Nephron progenitor cell (in vitro differentiated cells): ENCODE results near the gene TMEM178B.
"Not testable (repeated sequence)": the region's sequence is repeated elsewhere in the genome, so short reads cannot be mapped to it uniquely, and the experiment has no call there.

ENCODE experiments used
- DNase-seq: peaks from one replicate; pipeline ENCODE4 v3.0.0; 2021
- H3K27ac Mint-ChIP-seq: 2 replicates; pipeline ENCODE4 v1.8.0; 2021; ENCODE audit warnings: mild to moderate bottlenecking, moderate library complexity, mixed read lengths
- H3K27me3 Mint-ChIP-seq: 2 replicates; pipeline ENCODE4 v1.8.0; 2021; ENCODE audit warnings: mild to moderate bottlenecking, low read depth, mixed read lengths; ENCODE audit not compliant: poor library complexity
- H3K36me3 Mint-ChIP-seq: 2 replicates; pipeline ENCODE4 v1.8.0; 2021; ENCODE audit warnings: low read depth, mixed read lengths
- H3K4me1 Mint-ChIP-seq: 2 replicates; pipeline ENCODE4 v1.8.0; 2021; ENCODE audit warnings: mixed read lengths
- H3K4me3 Mint-ChIP-seq: 2 replicates; pipeline ENCODE4 v1.8.0; 2021; ENCODE audit warnings: mild to moderate bottlenecking, moderate library complexity, mixed read lengths
- H3K9me3 Mint-ChIP-seq: 2 replicates; pipeline ENCODE4 v1.8.0; 2021; ENCODE audit warnings: mild to moderate bottlenecking, moderate library complexity, mixed read lengths
- TF ChIP-seq, protein P1 (sequence below): fragments of 200-600 bp; sonication (generic); IDR thresholded peaks from 2 replicates; pipeline ENCODE4 v1.5.0; 2021; ENCODE audit warnings: antibody characterized with exemption

Gene TMEM178B

DNA sequence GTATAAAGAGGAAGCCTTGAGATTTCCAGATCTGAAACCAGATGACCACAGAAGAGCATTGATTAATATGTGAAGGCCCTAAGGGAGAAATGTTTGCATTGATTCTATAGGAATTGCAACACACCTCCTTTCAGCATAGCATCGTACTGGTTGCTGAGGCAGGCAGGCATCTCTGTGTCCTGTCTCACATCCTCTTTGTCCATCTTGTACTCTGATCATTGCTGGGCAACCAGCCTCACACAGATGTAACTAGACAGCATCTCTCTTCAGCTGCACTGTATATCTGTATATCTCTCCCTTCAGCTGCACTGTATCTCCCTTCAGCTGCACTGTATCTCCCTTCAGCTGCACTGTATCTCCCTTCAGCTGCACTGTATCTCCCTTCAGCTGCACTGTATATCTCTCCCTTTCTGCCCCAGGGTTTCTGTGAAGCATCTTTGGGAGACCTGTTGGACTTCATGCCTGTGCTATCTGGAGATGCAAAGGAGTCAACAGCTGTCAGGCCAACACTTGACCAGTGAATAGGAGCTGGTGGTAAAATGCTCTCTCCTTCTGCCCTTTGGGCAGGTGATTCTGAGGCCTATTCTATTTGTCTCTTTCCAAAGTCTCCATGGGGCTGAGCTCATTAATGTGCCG, 40.3 kb downstream of the TMEM178B start:
- Mint-ChIP-seq H3K36me3 (no peaks in the 10 kb centered on the region), H3K27me3 (peaks cover 3% of the 10 kb centered on the region), H3K4me3 (no peak overlapping the region), H3K9me3 (no peaks in the 10 kb centered on the region), H3K4me1 (no peaks in the 10 kb centered on the region), H3K27ac (no peak overlapping the region)
- DNase-seq: no peak
- TF ChIP-seq, protein P1, sequence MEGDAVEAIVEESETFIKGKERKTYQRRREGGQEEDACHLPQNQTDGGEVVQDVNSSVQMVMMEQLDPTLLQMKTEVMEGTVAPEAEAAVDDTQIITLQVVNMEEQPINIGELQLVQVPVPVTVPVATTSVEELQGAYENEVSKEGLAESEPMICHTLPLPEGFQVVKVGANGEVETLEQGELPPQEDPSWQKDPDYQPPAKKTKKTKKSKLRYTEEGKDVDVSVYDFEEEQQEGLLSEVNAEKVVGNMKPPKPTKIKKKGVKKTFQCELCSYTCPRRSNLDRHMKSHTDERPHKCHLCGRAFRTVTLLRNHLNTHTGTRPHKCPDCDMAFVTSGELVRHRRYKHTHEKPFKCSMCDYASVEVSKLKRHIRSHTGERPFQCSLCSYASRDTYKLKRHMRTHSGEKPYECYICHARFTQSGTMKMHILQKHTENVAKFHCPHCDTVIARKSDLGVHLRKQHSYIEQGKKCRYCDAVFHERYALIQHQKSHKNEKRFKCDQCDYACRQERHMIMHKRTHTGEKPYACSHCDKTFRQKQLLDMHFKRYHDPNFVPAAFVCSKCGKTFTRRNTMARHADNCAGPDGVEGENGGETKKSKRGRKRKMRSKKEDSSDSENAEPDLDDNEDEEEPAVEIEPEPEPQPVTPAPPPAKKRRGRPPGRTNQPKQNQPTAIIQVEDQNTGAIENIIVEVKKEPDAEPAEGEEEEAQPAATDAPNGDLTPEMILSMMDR: no peak

GRCh38 chr7:141115965-141116364, 42.1 kb downstream of the TMEM178B start:
- Mint-ChIP-seq H3K4me1 (no peaks in the 10 kb centered on the region), H3K27ac (no peak overlapping the region), H3K36me3 (no peaks in the 10 kb centered on the region), H3K4me3 (no peak overlapping the region), H3K9me3 (no peaks in the 10 kb centered on the region), H3K27me3 (peaks cover 3% of the 10 kb centered on the region)
- TF ChIP-seq, protein P1: no peak
- no peak for DNase-seq

GRCh38 chr7:141116661-141117060, 42.8 kb downstream of the TMEM178B start:
- not testable (repeated sequence) for H3K36me3 Mint-ChIP-seq, H3K27ac Mint-ChIP-seq, H3K9me3 Mint-ChIP-seq, H3K4me1 Mint-ChIP-seq, H3K4me3 Mint-ChIP-seq, DNase-seq, H3K27me3 Mint-ChIP-seq

DNA sequence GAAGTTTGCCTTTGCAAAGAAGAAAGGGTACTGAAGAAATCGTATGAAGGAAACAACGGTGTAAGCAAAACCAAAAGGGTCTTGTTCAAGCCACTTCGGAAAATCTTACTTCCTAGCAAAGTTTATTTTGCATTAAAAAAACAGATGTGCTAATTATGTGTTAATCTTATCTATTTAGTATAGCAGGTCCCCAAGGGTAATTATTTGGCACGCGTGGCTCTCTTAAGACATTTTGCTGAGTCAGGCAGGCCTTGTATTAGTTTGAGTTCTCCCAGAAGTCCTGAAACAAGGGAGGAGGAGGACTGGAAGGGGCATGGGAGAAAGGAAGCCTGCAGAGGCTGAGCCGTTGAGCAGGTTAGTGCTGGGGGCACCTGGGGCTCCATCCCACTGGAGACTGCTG, 44.9 kb downstream of the TMEM178B start:
- no peak for DNase-seq
- Mint-ChIP-seq H3K4me1 (no peaks in the 10 kb centered on the region), H3K9me3 (no peaks in the 10 kb centered on the region), H3K36me3 (no peaks in the 10 kb centered on the region), H3K4me3 (no peak overlapping the region), H3K27ac (no peak overlapping the region), H3K27me3 (no peaks in the 10 kb centered on the region)
- TF ChIP-seq, protein P1: no peak

DNA sequence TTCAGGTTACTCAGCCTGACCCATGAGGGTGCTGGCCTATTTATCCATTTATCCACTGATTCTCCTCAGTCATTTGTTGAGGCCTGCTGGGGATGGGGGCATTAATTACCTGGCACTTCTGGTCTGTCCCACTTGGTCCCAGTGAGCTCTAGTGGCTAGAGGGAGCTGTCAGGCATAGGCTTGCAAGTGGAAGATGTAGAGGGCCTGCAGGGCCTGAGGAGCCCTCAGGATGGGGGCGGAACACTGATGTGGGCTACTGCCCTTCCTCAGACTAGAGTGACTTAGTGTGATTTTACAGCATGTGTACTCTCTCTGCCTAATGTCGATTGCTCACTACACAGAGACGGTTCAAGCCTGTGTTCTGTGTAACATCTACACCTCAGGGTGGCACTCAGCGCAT, 45.3 kb downstream of the TMEM178B start:
- DNase-seq: no peak
- no peak overlapping the region for H3K27ac Mint-ChIP-seq

GRCh38 chr7:141122736-141123135, 48.9 kb downstream of the TMEM178B start:
- TF ChIP-seq, protein P1: no peak
- no peaks in the 10 kb centered on the region for H3K36me3 Mint-ChIP-seq
- DNase-seq: no peak
- no peak overlapping the region for H3K4me3 Mint-ChIP-seq
- no peaks in the 10 kb centered on the region for H3K27me3 Mint-ChIP-seq
- no peaks in the 10 kb centered on the region for H3K9me3 Mint-ChIP-seq
- no peaks in the 10 kb centered on the region for H3K4me1 Mint-ChIP-seq
- no peak overlapping the region for H3K27ac Mint-ChIP-seq

More for the DNA sequence above, 45.3 kb downstream of the TMEM178B start:
- H3K36me3 Mint-ChIP-seq: no peaks in the 10 kb centered on the region
- TF ChIP-seq, protein P1: no peak
- no peaks in the 10 kb centered on the region for H3K9me3 Mint-ChIP-seq
- no peaks in the 10 kb centered on the region for H3K4me1 Mint-ChIP-seq
- no peaks in the 10 kb centered on the region for H3K27me3 Mint-ChIP-seq
- H3K4me3 Mint-ChIP-seq: no peak overlapping the region
